ENCODE results near the gene ARL4D. TPM values are rescaled to one million over a fixed set of nuclear protein-coding genes. Genes with fewer than 3 reads are reported as not detected.

ARL4D gene
- total RNA-seq, 1 donor from 2014 or later: 19.7 TPM

GRCh38 chr17:43381204-43381603 lies 17.6 kb upstream of the ARL4D start:
- no peaks in the 10 kb centered on the region for H3K4me1 Mint-ChIP-seq (ENCODE audit: low read depth, unreplicated experiment)
- H3K4me2 ChIP-seq (ENCODE audit: low read length): no peak overlapping the region
- DNase-seq (ENCODE audit: low read depth) (no peak), FAIRE-seq (no peak)
- no peaks in the 10 kb centered on the region for H3K36me3 ChIP-seq (ENCODE audit: insufficient read depth, low read length)
- H3K27me3 Mint-ChIP-seq (ENCODE audit: low read depth, unreplicated experiment): peaks cover 8% of the 10 kb centered on the region
- H3K9me3 ChIP-seq (ENCODE audit: insufficient read depth, low read depth, low read length): peaks cover 10% of the 10 kb centered on the region
- no peaks in the 10 kb centered on the region for H3K27me3 ChIP-seq (ENCODE audit: insufficient read depth, low read length)
- no peak overlapping the region for H3K9ac ChIP-seq (ENCODE audit: low read length)
- no peak overlapping the region for H2AFZ ChIP-seq (ENCODE audit: low read depth, low read length)
- no peak overlapping the region for H3K27ac ChIP-seq (ENCODE audit: low read depth, low read length)
- TF ChIP-seq EZH2 (IDR thresholded peaks at IDR 0.05; ENCODE audit: insufficient read depth, low read length): no peak
- TF ChIP-seq CTCF (IDR thresholded peaks at IDR 0.05; ENCODE audit: insufficient read depth, low read depth, low read length): no peak
- H3K4me3 Mint-ChIP-seq (ENCODE audit: unreplicated experiment): no peak overlapping the region
- H3K4me3 ChIP-seq (ENCODE audit: insufficient read depth, low read depth, low read length): no peak overlapping the region
- H3K36me3 Mint-ChIP-seq (ENCODE audit: low read depth, unreplicated experiment): peaks cover 6% of the 10 kb centered on the region
- H3K9me3 Mint-ChIP-seq (ENCODE audit: unreplicated experiment): peaks cover 16% of the 10 kb centered on the region
- H3K79me2 ChIP-seq (ENCODE audit: insufficient read depth, low read length): no peaks in the 10 kb centered on the region
- no peaks in the 10 kb centered on the region for H4K20me1 ChIP-seq (ENCODE audit: insufficient read depth, low read length)
- no peaks in the 10 kb centered on the region for H3K4me1 ChIP-seq (ENCODE audit: insufficient read depth, low read length)
- H3K27ac Mint-ChIP-seq (ENCODE audit: unreplicated experiment): no peak overlapping the region

- no peaks in the 10 kb centered on the region for H4K20me1 ChIP-seq (ENCODE audit: insufficient read depth, low read length)
- H3K9ac ChIP-seq (ENCODE audit: low read length): no peak overlapping the region
- no peak overlapping the region for H3K4me3 ChIP-seq (ENCODE audit: insufficient read depth, low read depth, low read length)
- Mint-ChIP-seq H3K27ac (ENCODE audit: unreplicated experiment) (no peak overlapping the region), H3K27me3 (ENCODE audit: low read depth, unreplicated experiment) (peaks cover 8% of the 10 kb centered on the region), H3K9me3 (ENCODE audit: unreplicated experiment) (peaks cover 16% of the 10 kb centered on the region), H3K4me1 (ENCODE audit: low read depth, unreplicated experiment) (no peaks in the 10 kb centered on the region), H3K4me3 (ENCODE audit: unreplicated experiment) (no peak overlapping the region), H3K36me3 (ENCODE audit: low read depth, unreplicated experiment) (peaks cover 6% of the 10 kb centered on the region)
- TF ChIP-seq EZH2 (IDR thresholded peaks at IDR 0.05; ENCODE audit: insufficient read depth, low read length): no peak
- no peak for TF ChIP-seq CTCF (IDR thresholded peaks at IDR 0.05; ENCODE audit: insufficient read depth, low read depth, low read length)
- FAIRE-seq (no peak), DNase-seq (ENCODE audit: low read depth) (no peak)
- no peaks in the 10 kb centered on the region for H3K36me3 ChIP-seq (ENCODE audit: insufficient read depth, low read length)
- H3K79me2 ChIP-seq (ENCODE audit: insufficient read depth, low read length): no peaks in the 10 kb centered on the region
- H2AFZ ChIP-seq (ENCODE audit: low read depth, low read length): no peak overlapping the region
- H3K4me1 ChIP-seq (ENCODE audit: insufficient read depth, low read length): no peaks in the 10 kb centered on the region
- H3K27ac ChIP-seq (ENCODE audit: low read depth, low read length): no peak overlapping the region
- H3K27me3 ChIP-seq (ENCODE audit: insufficient read depth, low read length): no peaks in the 10 kb centered on the region
- H3K9me3 ChIP-seq (ENCODE audit: insufficient read depth, low read depth, low read length): peaks cover 10% of the 10 kb centered on the region
- no peak overlapping the region for H3K4me2 ChIP-seq (ENCODE audit: low read length)
These were observed 17.2 kb upstream of the ARL4D start for GRCh38 chr17:43381621-43382020.

GRCh38 chr17:43382776-43383175 lies 16.0 kb upstream of the ARL4D start:
- Histone ChIP-seq H3K9ac (ENCODE audit: low read length) (no peak overlapping the region), H3K4me3 (ENCODE audit: insufficient read depth, low read depth, low read length) (no peak overlapping the region), H3K4me1 (ENCODE audit: insufficient read depth, low read length) (no peaks in the 10 kb centered on the region), H3K27me3 (ENCODE audit: insufficient read depth, low read length) (no peaks in the 10 kb centered on the region), H4K20me1 (ENCODE audit: insufficient read depth, low read length) (no peaks in the 10 kb centered on the region), H3K36me3 (ENCODE audit: insufficient read depth, low read length) (no peaks in the 10 kb centered on the region), H2AFZ (ENCODE audit: low read depth, low read length) (no peak overlapping the region), H3K4me2 (ENCODE audit: low read length) (no peak overlapping the region), H3K9me3 (ENCODE audit: insufficient read depth, low read depth, low read length) (peaks cover 10% of the 10 kb centered on the region), H3K27ac (ENCODE audit: low read depth, low read length) (no peak overlapping the region), H3K79me2 (ENCODE audit: insufficient read depth, low read length) (no peaks in the 10 kb centered on the region)
- Mint-ChIP-seq H3K4me1 (ENCODE audit: low read depth, unreplicated experiment) (no peaks in the 10 kb centered on the region), H3K4me3 (ENCODE audit: unreplicated experiment) (no peak overlapping the region), H3K36me3 (ENCODE audit: low read depth, unreplicated experiment) (peaks cover 6% of the 10 kb centered on the region), H3K27ac (ENCODE audit: unreplicated experiment) (no peak overlapping the region), H3K9me3 (ENCODE audit: unreplicated experiment) (peaks cover 16% of the 10 kb centered on the region), H3K27me3 (ENCODE audit: low read depth, unreplicated experiment) (peaks cover 8% of the 10 kb centered on the region)
- FAIRE-seq (no peak), DNase-seq (ENCODE audit: low read depth) (no peak)
- TF ChIP-seq CTCF (IDR thresholded peaks at IDR 0.05; ENCODE audit: insufficient read depth, low read depth, low read length) (no peak), EZH2 (IDR thresholded peaks at IDR 0.05; ENCODE audit: insufficient read depth, low read length) (no peak)
